HCT116 (cell line): Measurements from ENCODE around the gene GPR83. TPM values are rescaled to one million over a fixed set of nuclear protein-coding genes. Genes with fewer than 3 reads are reported as not detected.
"Not testable (repeated sequence)": the region's sequence is repeated elsewhere in the genome, so short reads cannot be mapped to it uniquely, and the experiment has no call there.

ENCODE experiments used
- ATAC-seq: fragments of 200-7000 bp; cut with Tn5 transposase; 2 replicates; pipeline ENCODE4 v1.9.1; 2020; ENCODE audit warnings: mild to moderate bottlenecking, moderate library complexity
- BruUV-seq: library from RNA; stranded (reverse); fragments of 400-500 nt; replicated peaks from 2 replicates; lab custom pipeline; 2021; lab: Mats Ljungman, UMichigan
- CTCF ChIA-PET: fragments of 300-600 bp; sonication (Branson Sonifier 250); formaldehyde crosslinking; loops from one replicate; lab custom pipeline; 2021; ENCODE audit warnings: antibody characterized with exemption; lab: Charles Lee
- POLR2A ChIA-PET: fragments of 300-600, 350-600 bp; sonication (Branson Sonifier 250); formaldehyde crosslinking; loops from one replicate; lab custom pipeline; 2021; ENCODE audit warnings: antibody characterized with exemption; lab: Charles Lee
- RAD21 ChIA-PET, 2 experiments: fragments of 300-600 bp; sonication (Branson Sonifier 250); formaldehyde crosslinking; loops; one replicate each; lab custom pipeline; 2023; ENCODE audit warnings: low total read pairs in 2 of 2; ENCODE audit not compliant: uncharacterized antibody in 2 of 2, unreplicated experiment in 2 of 2, low non-redundant PET in 1 of 2; lab: Charles Lee
- DNase-seq: peaks from one replicate; pipeline ENCODE4 v3.0.0-alpha.2; 2010; ENCODE audit warnings: low read depth, low spot score
- H2AFZ ChIP-seq: fragments of 200-600 bp; shearing (Covaris generic), sonication (generic); 2 replicates; pipeline ENCODE4 v1.6.1; 2017; ENCODE audit warnings: low read depth, mixed run types, mixed read lengths, antibody characterized with exemption, low read length; ENCODE audit not compliant: poor library complexity, severe bottlenecking
- H3K27ac ChIP-seq: 2 replicates; pipeline ENCODE4 v1.5.1; 2012; ENCODE audit warnings: low read depth, low read length
- H3K27me3 ChIP-seq: fragments of 200-600 bp; sonication (generic); 2 replicates; pipeline ENCODE4 v1.6.1; 2016; ENCODE audit warnings: mixed run types, low read length, mixed read lengths; ENCODE audit not compliant: insufficient read depth
- H3K36me3 ChIP-seq, 2 experiments: fragments of 200-500 bp in 1 of 2; fragments of 200-600 bp in 1 of 2; sonication (Bioruptor generic) in 1 of 2; sonication (generic) in 1 of 2; 2 replicates each; pipeline versions ENCODE4 v1.5.1 to v1.6.1; 2014 to 2016; ENCODE audit warnings: low read length in 2 of 2, inconsistent platforms in 1 of 2, mixed read lengths in 1 of 2, mixed run types in 1 of 2; ENCODE audit not compliant: insufficient read depth in 2 of 2, control insufficient read depth in 1 of 2
- H3K4me1 ChIP-seq, 2 experiments: fragments of 200-600 bp in 1 of 2; sonication (generic) in 1 of 2; 2 replicates each; pipeline versions ENCODE4 v1.5.1 to v1.6.1; 2012 to 2017; ENCODE audit warnings: low read length in 2 of 2, inconsistent platforms in 1 of 2, mild to moderate bottlenecking in 1 of 2, mixed read lengths in 1 of 2, mixed run types in 1 of 2, moderate library complexity in 1 of 2; ENCODE audit not compliant: insufficient read depth in 2 of 2, control insufficient read depth in 1 of 2
- H3K4me2 ChIP-seq: fragments of 200-600 bp; sonication (generic); 2 replicates; pipeline ENCODE4 v1.6.1; 2017; ENCODE audit warnings: mixed run types, low read length, mixed read lengths
- H3K4me3 ChIP-seq, 2 experiments: fragments of 200-600 bp in 1 of 2; sonication (generic) in 1 of 2; replicated peaks in 1 of 2; 2 replicates each; pipeline ENCODE4 v1.5.1; 2011 to 2016; ENCODE audit warnings: low read length in 2 of 2, control low read depth in 1 of 2, low read depth in 1 of 2, mild to moderate bottlenecking in 1 of 2, mixed read lengths in 1 of 2, mixed run types in 1 of 2
- H3K79me2 ChIP-seq: fragments of 200-600 bp; sonication (generic); 2 replicates; pipeline ENCODE4 v1.6.1; 2017; ENCODE audit warnings: mild to moderate bottlenecking, mixed run types, low read length, moderate library complexity, mixed read lengths; ENCODE audit not compliant: insufficient read depth
- H3K9ac ChIP-seq: fragments of 200-600 bp; sonication (generic); 2 replicates; pipeline ENCODE4 v1.6.1; 2016; ENCODE audit warnings: low read length, mixed read lengths
- H3K9me2 ChIP-seq: fragments of 200-600 bp; sonication (generic), shearing (Covaris generic); 2 replicates; pipeline ENCODE4 v1.6.1; 2017; ENCODE audit warnings: mixed run types, mild to moderate bottlenecking, moderate library complexity; ENCODE audit not compliant: insufficient read depth
- H3K9me3 ChIP-seq, 2 experiments: fragments of 200-500 bp in 1 of 2; fragments of 200-600 bp in 1 of 2; sonication (Bioruptor generic) in 1 of 2; sonication (generic) in 1 of 2; 2 replicates each; pipeline ENCODE4 v1.6.1; 2014 to 2017; ENCODE audit warnings: low read length in 2 of 2, mixed read lengths in 2 of 2, inconsistent platforms in 1 of 2, low read depth in 1 of 2, mild to moderate bottlenecking in 1 of 2, mixed run types in 1 of 2, moderate library complexity in 1 of 2; ENCODE audit not compliant: control insufficient read depth in 1 of 2, insufficient read depth in 1 of 2
- H4K20me1 ChIP-seq: fragments of 200-600 bp; sonication (generic), shearing (Covaris generic); 2 replicates; pipeline ENCODE4 v1.6.1; 2017; ENCODE audit warnings: mixed run types, mild to moderate bottlenecking, moderate library complexity; ENCODE audit not compliant: insufficient read depth
- CBX3 ChIP-seq: IDR thresholded peaks from 2 replicates; pipeline ENCODE4 v1.6.1; 2012; ENCODE audit warnings: low read depth
- EZH2phosphoT487 ChIP-seq: fragments of 200-600 bp; IDR thresholded peaks from 2 replicates; pipeline ENCODE4 v1.6.1; 2018; ENCODE audit warnings: antibody characterized with exemption, borderline replicate concordance
- POLR2AphosphoS5 ChIP-seq: IDR thresholded peaks from 2 replicates; pipeline ENCODE4 v1.6.1; 2011; ENCODE audit warnings: mild to moderate bottlenecking, low read depth, low read length, moderate library complexity
- RAD21 ChIP-seq: IDR thresholded peaks from 2 replicates; pipeline ENCODE4 v1.6.1; 2012; ENCODE audit warnings: low read depth, mild to moderate bottlenecking
- SRF ChIP-seq: IDR thresholded peaks from 2 replicates; pipeline ENCODE4 v1.6.1; 2012; ENCODE audit warnings: low read depth
- ZNF274 ChIP-seq: fragments of 200-500 bp; sonication (Bioruptor generic); IDR thresholded peaks from 2 replicates; pipeline ENCODE4 v1.6.1; 2014; ENCODE audit warnings: mild to moderate bottlenecking, low read depth, low read length, inconsistent platforms
- intact Hi-C: fragments of 100-400 bp; cut with micrococcal nuclease; formaldehyde crosslinking; loops from 2 replicates; pipeline ENCODE4 v1.10.0; 2022
- total RNA-seq: library from RNA; stranded (reverse); gene quantifications from one replicate; pipeline ENCODE4 v1.2.1, GENCODE V29; 2021; ENCODE audit not compliant: unreplicated experiment

Gene GPR83
- total RNA-seq, 1 experiment from 2014 or later, result 0.39 TPM

GRCh38 chr11:94376841-94377240, 24.4 kb downstream of the GPR83 start:
- Histone ChIP-seq H3K9ac (no peak overlapping the region), H3K4me3 (no peak overlapping the region), H3K4me1 (no peaks in the 10 kb centered on the region), H3K27me3 (no peaks in the 10 kb centered on the region), H3K9me3 (no peaks in the 10 kb centered on the region), H3K4me2 (no peak overlapping the region), H3K9me2 (no peaks in the 10 kb centered on the region), H2AFZ (no peak overlapping the region), H3K79me2 (no peaks in the 10 kb centered on the region), H3K36me3 (no peaks in the 10 kb centered on the region), H3K27ac (no peak overlapping the region), H4K20me1 (no peaks in the 10 kb centered on the region)
- RAD21 ChIA-PET, result no interaction called here
- DNase-seq (no peak), ATAC-seq (no peak)
- CTCF ChIA-PET, result no interaction called here
- POLR2A ChIA-PET, result no interaction called here
- intact Hi-C loops, result no loop called here
- BruUV-seq, result no TSS peak
- no peak for TF ChIP-seq POLR2AphosphoS5
- TF ChIP-seq SRF, result no peak
- no peak for TF ChIP-seq EZH2phosphoT487
- TF ChIP-seq CBX3, result no peak
- no peak for TF ChIP-seq RAD21
- TF ChIP-seq ZNF274, result no peak

GRCh38 chr11:94370576-94370975, 30.6 kb downstream of the GPR83 start:
- ATAC-seq, intact Hi-C loops, POLR2A ChIA-PET, H2AFZ ChIP-seq, CTCF ChIA-PET, H3K9me3 ChIP-seq, H3K27me3 ChIP-seq, H3K4me3 ChIP-seq, H3K27ac ChIP-seq, BruUV-seq, H3K9me2 ChIP-seq, H3K4me1 ChIP-seq, H3K36me3 ChIP-seq, RAD21 ChIA-PET, H4K20me1 ChIP-seq, H3K9ac ChIP-seq, DNase-seq, H3K4me2 ChIP-seq, H3K79me2 ChIP-seq: not testable (repeated sequence)

GRCh38 chr11:94350850-94351563, 50.2 kb downstream of the GPR83 start:
- CTCF ChIA-PET, H2AFZ ChIP-seq: not testable (repeated sequence)

GRCh38 chr11:94346311-94346710, 54.9 kb downstream of the GPR83 start:
- H3K4me2 ChIP-seq, H3K4me3 ChIP-seq, ATAC-seq, H4K20me1 ChIP-seq, H3K36me3 ChIP-seq, CTCF ChIA-PET, H3K9ac ChIP-seq, RAD21 ChIA-PET, H3K79me2 ChIP-seq, DNase-seq, H2AFZ ChIP-seq, H3K27me3 ChIP-seq, POLR2A ChIA-PET, H3K27ac ChIP-seq, intact Hi-C loops, H3K9me3 ChIP-seq, BruUV-seq, H3K9me2 ChIP-seq: not testable (repeated sequence)
- H3K4me1 ChIP-seq, result peaks cover 0 to 13% of the 10 kb centered on the region in 2 experiments; a peak in 2 of 4 replicates

More at GRCh38 chr11:94350850-94351563, 50.2 kb downstream of the GPR83 start:
- H3K4me2 ChIP-seq, H3K36me3 ChIP-seq, DNase-seq, H3K27me3 ChIP-seq, BruUV-seq, H3K9ac ChIP-seq, POLR2A ChIA-PET, intact Hi-C loops, RAD21 ChIA-PET, H3K79me2 ChIP-seq, H3K27ac ChIP-seq, H3K9me3 ChIP-seq, H3K4me3 ChIP-seq, H3K4me1 ChIP-seq, H3K9me2 ChIP-seq, ATAC-seq, H4K20me1 ChIP-seq: not testable (repeated sequence)
